MM.1S (cell line): Measurements from ENCODE around the gene ACVR1.

ENCODE experiments used
- CTCF ChIP-seq: fragments of 300-600 bp; sonication (generic); IDR thresholded peaks from 2 replicates; pipeline ENCODE4 v1.5.1; 2016; ENCODE audit warnings: antibody characterized with exemption, low read length, mixed read lengths
- EZH2phosphoT487 ChIP-seq: fragments of 300-600 bp; sonication (generic); IDR thresholded peaks from 2 replicates; pipeline ENCODE4 v1.6.1; 2018; ENCODE audit warnings: antibody characterized with exemption, low read length

GRCh38 chr2:157792335-157793052, 83.6 kb downstream of the ACVR1 start:
- no peak for TF ChIP-seq CTCF
- TF ChIP-seq EZH2phosphoT487 = no peak
